Activated CD4-positive, CD25-positive, alpha-beta regulatory T cell treated with anti-CD3 and anti-CD28 coated beads, Interleukin-2, amount 50 U/mL, for 24 hours (primary cell): ENCODE data around the gene KCNQ2.
"Not testable (repeated sequence)": the region's sequence is repeated elsewhere in the genome, so short reads cannot be mapped to it uniquely, and the experiment has no call there.

Source experiments
- ATAC-seq, 2 donors: fragments of 150-1000 bp; cut with Tn5 transposase; one replicate each; pipeline ENCODE4 v1.10.0; 2021; ENCODE audit warnings: mild to moderate bottlenecking in 1 of 2, moderate library complexity in 1 of 2

KCNQ2 gene

DNA sequence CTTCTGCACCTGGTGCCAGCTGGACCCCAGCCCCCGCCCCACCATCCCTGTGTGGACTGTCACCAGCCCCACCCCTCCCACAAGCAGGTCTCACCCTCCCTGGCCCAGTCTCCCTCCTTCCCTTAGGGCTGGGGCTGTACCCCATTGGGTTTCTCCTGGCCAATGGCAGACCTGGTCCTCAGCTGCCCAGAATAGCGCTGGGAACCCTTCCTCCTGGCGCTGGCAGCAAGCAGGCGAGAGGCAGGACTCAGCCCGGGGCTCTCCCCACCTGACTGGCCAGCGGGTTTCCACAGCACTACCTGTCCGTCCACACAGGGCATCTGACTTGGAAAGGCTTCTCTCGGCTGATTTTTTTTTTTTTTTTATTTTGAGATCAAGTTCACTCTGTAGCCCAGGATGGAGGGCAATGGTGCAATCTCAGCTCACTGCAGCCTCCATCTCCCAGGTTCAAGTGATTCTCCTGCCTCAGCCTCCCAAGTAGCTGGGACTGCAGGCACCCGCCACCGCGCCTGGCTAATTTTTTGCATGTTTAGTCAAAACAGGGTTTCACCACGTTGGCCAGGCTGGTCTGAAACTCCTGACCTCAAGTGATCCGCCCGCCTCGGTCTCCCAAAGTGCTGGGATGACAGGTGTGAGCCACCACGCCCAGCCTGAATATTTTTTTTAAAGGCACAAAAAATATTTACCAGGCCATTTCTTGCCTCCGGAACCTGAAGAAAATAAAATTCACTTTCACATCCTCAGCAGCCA is 89.7 kb downstream of the KCNQ2 start:
- no peak for ATAC-seq

GRCh38 chr20:63381781-63382431 is 90.5 kb downstream of the KCNQ2 start:
- ATAC-seq, result no peak

GRCh38 chr20:63380346-63380870 is 92.0 kb downstream of the KCNQ2 start:
- ATAC-seq, result no peak

DNA sequence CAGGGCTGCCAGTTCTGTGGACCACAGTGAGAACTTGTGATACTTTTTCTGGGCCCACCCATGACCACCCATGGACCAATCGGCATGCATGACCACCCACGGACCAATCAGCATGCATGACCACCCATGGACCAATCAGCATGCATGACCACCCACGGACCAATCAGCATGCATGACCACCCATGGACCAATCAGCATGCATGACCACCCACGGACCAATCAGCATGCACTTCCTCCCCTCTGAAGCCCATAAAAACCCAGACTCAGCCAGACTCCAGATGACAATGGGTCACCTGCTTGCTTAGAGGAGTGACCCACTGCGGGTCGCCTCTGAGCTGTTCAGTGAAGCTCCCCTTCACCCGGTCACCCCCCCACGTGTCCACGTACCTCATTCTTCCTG is 92.6 kb downstream of the KCNQ2 start:
- ATAC-seq, result not testable (repeated sequence)

- no peak for ATAC-seq
Measured at GRCh38 chr20:63379296-63379695, 93.2 kb downstream of the KCNQ2 start.

DNA sequence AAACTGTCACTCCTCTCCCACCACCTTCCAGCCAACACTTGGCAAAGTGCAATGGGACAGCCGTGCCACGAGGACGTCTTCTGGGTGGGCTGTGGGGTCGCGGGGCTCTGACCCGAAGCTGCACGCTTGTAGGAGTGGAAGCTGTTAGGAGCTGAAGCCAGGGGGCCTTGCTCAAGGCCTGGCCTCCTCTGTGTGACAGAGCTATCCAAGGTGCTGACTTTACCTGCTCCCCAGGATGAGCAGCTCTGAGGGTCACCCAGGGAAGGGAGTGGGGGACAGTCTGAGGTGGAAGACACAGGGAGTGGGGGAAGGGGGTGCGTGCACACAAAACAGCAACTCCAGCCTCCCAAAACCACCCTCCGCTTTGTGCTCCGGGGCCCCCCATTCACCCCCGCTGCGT is 93.8 kb downstream of the KCNQ2 start:
- no peak for ATAC-seq

DNA sequence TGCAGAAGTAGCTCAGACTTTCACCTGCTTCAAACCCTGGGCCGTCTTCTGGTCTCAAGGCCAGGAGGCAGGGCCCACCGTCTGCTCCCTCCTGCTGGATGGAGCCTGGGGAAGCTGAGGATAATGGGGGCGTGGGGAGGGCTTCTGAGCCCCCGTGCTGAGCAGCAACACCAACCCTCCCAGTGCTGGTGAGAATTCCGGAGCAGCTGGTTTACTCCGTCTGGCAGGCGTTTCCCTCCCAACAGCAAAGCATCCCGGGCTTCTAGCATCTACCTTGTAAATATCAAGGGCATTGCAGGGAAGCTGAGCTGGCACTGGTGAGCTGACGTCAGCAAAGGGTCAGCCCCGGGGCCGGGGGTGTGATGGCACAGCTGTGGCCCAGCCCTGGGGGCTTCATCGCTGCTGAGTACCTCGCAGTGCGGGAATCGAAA is 94.5 kb downstream of the KCNQ2 start:
- no peak for ATAC-seq

DNA sequence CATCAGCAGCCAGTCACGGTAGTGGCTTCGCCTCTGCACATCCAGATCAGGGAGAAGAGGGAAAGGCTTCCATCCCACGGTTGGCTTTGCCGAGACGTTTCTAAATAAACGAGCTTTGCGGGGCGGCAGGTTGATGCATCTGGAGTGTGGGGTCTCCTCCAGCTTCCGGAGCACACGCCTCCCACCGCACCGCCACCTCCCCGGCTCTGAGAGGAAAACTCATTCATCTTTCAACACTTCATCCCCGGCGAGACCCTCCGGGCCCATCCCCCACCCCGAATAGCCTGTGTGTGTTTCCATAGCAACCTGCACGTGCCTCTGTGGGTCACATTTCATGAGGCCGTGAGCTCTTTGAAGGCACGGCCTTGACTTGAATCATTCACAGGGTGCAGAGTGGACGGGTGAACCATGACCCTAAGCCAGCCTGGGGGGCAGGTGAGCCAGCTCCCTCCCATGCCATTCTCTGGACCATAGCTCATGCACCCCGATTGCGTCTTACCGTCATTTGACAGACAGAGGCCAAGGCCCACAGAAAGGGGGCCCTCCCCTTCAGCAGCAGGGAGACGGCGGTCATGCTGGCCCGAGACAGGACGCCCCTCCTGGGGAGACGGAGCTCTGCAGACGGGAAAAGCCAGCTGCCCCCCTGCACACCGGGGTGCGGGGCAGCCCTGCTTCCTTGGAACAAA is 95.1 kb downstream of the KCNQ2 start:
- no peak for ATAC-seq

DNA sequence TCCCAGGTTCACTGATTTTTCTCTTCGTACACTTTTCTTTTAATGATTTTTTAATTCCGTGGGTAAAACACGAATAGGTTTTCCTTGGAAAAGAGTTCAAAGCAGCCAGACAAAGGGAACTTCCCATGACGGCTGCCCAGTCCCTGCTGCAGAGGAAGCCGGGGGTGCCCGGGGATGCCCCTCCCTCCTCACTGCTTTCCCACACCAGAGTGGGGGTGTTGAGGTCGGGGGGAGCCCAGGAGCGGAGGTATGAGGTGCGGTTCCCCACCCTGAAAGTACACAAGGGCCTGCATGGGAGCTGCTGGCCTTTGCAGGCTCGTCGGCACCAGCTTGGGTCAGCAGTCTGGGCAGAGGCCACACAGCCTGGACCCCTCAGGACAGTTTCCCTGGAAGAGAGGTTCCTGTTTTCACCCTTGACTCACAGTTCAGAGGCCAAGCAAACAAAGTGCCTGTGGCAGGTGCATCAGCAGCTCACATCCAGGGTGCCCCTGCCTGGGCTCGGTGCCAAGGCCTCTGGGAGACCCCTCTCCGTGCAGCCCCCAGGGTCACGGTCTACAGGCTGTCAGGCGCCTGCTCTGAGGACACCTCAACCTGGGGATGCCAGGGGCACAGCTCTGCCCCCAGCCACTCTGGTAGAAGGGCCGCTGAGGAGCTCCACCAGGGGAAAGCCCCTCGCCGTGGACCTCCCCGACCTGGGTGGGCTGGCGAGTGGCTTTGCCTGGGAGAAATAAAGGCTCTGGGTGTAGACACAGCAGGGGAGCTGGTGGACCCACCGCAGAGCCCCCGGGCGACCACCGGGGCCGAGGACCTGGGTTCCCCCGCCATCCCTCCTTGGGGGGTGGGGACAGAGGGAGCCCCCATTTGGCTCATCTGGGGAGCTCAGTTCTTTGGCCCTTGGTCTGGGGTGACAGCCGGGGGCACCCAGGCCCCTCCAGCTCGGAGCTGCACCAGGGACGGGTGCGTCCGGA is 95.9 kb downstream of the KCNQ2 start:
- ATAC-seq, result no peak

DNA sequence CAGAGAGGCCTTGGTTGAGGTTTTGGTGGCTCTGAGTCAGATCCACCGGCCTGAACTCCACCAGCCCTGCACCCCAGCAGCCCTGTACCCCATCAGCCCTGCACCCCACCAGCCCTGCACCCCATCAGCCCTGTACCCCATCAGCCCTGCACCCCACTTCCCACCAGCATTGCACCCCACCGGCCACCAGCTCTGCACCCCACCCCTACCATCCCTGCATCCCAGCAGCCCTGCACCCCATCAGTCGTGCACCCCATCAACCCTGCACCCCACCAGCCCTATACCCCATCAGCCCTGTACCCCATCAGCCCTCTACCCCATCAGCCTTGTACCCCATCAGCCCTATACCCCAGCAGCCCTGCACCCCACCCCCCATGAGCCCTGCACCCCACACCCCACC is 97.0 kb downstream of the KCNQ2 start:
- no peak for ATAC-seq

GRCh38 chr20:63374504-63374903 is 98.0 kb downstream of the KCNQ2 start:
- ATAC-seq, result no peak

DNA sequence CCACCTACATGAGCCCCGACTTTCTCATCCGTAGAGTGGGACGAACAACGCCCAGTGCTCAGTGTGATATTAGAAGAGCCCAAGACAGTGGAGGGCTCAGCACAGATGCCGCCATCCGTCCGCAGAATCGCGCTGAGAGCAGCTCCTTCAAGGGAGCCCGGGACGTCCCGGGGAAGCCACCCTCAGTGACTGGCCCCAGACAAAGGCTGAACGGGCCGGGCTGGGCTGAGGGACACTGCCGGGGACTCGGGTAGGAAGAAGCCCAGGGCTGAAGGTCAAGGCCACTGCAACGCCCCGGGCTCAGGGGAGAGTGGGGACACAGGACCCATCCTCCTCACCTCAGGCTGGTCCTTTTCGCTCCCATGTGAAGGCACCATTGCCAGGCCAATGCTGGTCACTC is 98.5 kb downstream of the KCNQ2 start:
- ATAC-seq, result no peak

- no peak for ATAC-seq
Measured at GRCh38 chr20:63372971-63373885, 99.2 kb downstream of the KCNQ2 start.

DNA sequence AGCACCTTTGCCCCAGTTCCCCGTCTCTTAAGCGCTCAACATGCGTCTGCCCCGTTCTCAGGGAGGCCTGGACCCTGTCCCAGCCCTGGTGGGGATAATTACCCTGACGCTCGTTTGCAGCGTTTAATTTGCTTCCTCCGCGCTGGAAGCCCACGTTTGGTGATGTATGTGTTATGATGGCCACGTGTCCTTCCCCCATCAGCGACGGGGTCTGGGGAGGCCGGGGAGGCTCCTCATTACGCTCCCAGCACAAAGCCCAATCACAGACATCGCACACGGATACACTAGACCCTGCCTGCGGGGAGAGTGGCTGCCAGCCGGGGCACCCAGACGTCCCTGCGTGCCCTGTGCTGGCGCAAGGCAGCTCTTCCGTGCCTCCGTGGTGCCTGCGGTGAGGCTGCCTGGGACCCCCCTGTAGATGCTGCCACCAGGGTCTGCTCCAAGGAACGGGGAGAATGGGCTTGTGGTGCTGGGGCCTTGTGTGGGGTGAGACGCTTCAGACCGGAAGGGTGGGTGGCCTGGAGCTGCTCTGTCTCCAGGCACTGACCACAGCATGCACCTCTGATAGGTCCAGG is 101.1 kb downstream of the KCNQ2 start:
- ATAC-seq, result no peak

GRCh38 chr20:63370618-63371187 is 101.8 kb downstream of the KCNQ2 start:
- ATAC-seq, result no peak

GRCh38 chr20:63369724-63370617 is 102.5 kb downstream of the KCNQ2 start:
- ATAC-seq, result no peak

DNA sequence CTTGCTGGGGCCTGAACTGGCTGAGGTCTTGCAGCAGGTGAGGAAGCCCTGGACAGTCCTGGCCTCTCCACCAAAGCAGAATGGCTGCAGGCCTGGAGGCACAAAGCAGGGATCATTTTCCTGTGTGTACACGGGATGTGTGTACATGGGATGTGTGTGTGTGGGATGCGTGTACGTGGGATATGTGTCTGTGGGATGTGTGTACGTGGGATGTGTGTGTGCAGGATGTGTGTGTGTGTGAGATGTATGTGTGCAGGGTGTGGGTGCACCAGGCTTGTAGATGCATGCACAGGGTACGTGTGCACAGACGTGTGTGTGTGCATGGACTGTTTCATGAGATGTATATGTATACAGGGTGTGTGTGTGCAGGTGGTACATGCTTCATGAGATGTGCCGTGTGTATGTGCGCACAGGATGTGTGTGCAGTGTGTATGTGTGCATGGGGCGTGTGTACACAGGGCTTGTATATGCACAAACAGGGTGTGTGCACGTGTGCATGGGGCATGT is 103.4 kb downstream of the KCNQ2 start:
- ATAC-seq, result no peak

DNA sequence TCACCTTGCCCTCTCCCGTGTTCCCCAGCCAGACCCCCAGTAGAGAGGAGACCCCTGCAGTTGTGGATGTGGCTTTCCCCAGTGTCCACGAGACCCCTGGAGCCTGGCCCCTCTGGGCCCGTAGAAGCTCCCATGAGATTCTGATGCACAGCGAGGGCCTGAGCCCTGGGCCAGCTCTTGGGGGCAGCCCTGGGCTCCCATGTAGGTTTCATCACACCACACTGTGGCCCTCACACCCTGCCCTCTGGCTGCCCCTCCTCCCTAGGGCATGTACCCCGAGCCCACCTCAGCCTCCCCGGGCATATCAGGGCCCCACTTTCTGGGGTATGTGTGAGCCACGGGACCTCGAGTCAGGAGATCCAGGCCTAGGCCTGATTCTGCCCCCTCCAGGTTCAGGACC is 104.3 kb downstream of the KCNQ2 start:
- no peak for ATAC-seq

- no peak for ATAC-seq
Measured at GRCh38 chr20:63367446-63368055, 104.9 kb downstream of the KCNQ2 start.
